GM19328 (cell line): ENCODE data around the gene LTV1.
A peak's percentile ranks its signal among the peaks of the same experiment; 100 is the strongest.
"Not testable (repeated sequence)": the region's sequence is repeated elsewhere in the genome, so short reads cannot be mapped to it uniquely, and the experiment has no call there.

Experiments
- ATAC-seq: cut with Tn5 transposase; IDR thresholded peaks from one replicate; pipeline ENCODE4 v1.9.1; 2021; ENCODE audit warnings: mild to moderate bottlenecking, moderate library complexity; ENCODE audit not compliant: unreplicated experiment

Gene LTV1

GRCh38 chr6:143840595-143841265 is 2.4 kb upstream of the LTV1 start:
- ATAC-seq, result no peak

GRCh38 chr6:143842461-143842901 is 657 bp upstream of the LTV1 start:
- ATAC-seq, result no peak

DNA sequence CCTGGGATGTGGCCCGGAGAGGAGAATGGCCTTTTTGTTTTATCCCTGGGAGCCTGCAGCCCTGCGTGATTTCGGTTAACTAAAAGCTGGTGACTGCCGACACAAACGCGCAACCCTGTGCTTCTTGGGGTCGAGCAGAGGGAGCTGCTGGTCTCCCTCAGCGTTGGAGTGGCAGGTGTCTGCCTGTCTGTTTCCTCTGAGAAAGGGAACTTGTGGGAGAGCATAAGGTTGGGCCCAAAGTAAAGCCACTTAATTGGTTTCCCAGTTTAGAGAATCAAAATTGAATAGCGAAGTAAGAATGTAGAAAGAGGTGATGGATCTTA is 500 bp downstream of the LTV1 start:
- no peak for ATAC-seq

- no peak for ATAC-seq
Measured at GRCh38 chr6:143844006-143844405, 868 bp downstream of the LTV1 start.

DNA sequence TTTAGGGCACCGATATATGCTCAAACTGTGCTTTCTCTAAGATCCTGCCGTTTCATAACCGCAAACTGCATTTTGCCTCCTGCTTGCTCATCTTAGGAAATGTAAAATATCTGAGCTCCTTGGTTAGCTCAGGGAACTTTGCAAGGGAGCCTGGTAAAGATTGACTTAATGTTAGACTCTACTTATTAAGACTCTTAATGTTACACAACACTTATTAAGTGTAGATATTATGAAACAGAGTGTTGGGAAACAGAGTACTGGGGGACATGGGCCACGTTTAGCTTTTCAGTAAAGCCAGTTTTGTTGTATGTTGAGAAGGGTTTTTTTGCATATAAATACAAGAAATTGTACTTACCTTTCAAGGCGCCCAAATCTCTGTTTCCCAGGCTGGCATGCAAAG is 1.9 kb downstream of the LTV1 start:
- no peak for ATAC-seq

- not testable (repeated sequence) for ATAC-seq
Measured at GRCh38 chr6:143851706-143852105, 8.6 kb downstream of the LTV1 start.

DNA sequence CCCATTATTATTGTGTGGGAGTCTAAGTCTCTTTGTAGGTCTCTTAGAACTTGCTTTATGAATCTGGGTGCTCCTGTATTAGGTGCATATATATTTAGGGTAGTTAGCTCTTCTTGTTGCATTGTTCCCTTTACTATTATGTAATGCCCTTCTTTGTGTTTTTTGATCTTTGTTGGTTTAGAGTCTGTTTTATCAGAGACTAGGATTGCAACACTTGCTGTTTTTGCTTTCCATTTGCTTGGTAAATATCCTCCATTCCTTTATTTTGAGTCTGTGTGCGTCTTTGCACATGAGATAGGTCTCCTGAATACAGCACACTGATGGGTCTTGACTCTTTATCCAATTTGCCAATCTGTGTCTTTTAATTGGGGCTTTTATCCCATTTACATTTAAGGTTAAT is 11.9 kb downstream of the LTV1 start:
- not testable (repeated sequence) for ATAC-seq

GRCh38 chr6:143856762-143857161 is 13.6 kb downstream of the LTV1 start:
- ATAC-seq, result not testable (repeated sequence)

GRCh38 chr6:143857651-143858050 is 14.5 kb downstream of the LTV1 start:
- no peak for ATAC-seq

DNA sequence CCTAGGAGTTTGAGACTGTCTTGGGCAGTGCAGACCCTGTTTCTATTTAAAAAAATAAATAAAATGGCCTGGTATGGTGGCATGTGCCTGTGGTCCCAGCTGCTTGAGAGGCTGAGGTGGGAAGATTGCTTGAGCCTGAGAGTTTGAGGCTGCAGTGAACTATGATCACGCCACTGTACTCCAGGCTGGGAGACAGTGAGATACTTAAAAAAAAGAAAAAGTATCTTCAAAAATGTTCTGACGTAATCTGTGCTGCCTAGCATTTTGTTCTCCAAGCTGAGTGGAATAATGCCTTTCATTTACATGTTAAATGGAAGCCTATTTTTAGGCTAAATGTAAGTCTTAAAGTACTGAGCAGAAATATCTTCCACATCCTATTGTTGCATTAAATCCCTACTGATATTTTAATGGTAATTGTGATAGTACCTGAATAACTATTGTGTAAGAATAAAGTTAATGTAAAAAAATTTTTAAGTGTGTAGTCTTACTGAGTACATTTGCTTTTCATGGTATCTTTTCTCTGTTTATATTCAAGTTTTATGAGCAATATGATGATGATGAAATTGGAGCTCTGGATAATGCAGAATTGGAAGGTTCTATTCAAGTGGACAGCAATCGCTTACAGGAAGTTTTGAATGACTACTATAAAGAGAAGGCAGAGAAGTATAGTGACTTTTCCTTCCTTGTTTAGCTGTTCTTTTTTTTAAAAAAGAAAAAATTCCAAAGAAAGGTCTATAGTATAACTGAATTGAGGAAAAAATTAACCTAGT is 16.9 kb downstream of the LTV1 start:
- no peak for ATAC-seq

DNA sequence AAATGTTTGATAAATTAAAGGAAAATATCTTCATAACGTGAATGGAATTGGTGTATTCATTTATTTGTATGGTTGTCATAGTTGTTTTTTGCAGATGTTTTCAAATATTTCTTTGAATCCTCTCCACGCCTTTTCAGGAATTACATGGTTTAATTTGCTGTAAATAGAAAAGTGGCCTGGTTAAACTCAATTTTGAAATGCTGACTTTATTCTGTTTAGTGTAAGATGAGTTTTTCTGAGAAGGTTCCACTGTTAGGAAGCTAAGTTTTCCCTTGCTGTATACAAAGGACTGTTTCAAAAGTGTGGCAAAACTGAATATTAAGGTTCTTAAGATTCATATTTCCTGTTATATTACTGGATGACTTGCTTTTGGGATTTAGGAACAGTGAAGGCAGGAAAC is 20.6 kb downstream of the LTV1 start:
- no peak for ATAC-seq

GRCh38 chr6:143864234-143864633 is 21.1 kb downstream of the LTV1 start, which contains the start of gene ZC2HC1B:
ZC2HC1B (plus strand) TSS chr6:143864474; CDS start chr6:143864540, 66 bp downstream.
- no peak for ATAC-seq

GRCh38 chr6:143867236-143867635 is 24.1 kb downstream of the LTV1 start:
- ATAC-seq, result no peak

GRCh38 chr6:143868808-143869207 is 25.7 kb downstream of the LTV1 start:
- not testable (repeated sequence) for ATAC-seq

GRCh38 chr6:143871202-143871730 is 28.1 kb downstream of the LTV1 start:
- ATAC-seq, result not testable (repeated sequence)

- peak; percentile 84 for ATAC-seq
Measured at GRCh38 chr6:143872201-143872600, 29.1 kb downstream of the LTV1 start.

- not testable (repeated sequence) for ATAC-seq
Measured at GRCh38 chr6:143873600-143873999, 30.5 kb downstream of the LTV1 start.

GRCh38 chr6:143874503-143874902 is 31.4 kb downstream of the LTV1 start:
- ATAC-seq, result not testable (repeated sequence)

- ATAC-seq, result no peak
Measured at GRCh38 chr6:143877584-143878271, 34.6 kb downstream of the LTV1 start.

GRCh38 chr6:143878272-143878760 is 35.2 kb downstream of the LTV1 start:
- ATAC-seq, result no peak

DNA sequence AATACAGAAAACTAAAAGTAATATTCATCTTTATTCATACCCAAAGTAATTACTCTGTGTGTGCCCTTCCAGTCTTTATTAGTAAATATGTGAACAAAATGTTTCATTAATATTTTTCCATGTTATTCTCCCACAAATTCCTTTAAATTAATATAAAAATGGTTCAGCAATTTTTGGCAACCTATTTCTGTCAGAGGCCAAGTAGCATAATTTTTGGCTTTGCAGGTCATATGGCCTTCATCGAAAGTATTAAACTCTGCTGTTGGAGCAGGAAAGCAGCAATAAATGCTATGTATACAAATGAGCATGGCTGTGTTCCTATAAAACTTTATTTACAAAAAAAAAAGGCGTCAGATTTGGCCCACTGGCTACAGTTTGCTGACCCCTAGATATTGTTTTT is 37.3 kb downstream of the LTV1 start:
- ATAC-seq, result no peak
